SHP77 (cell line): ENCODE results near the gene SPTY2D1.
A peak's percentile ranks its signal among the peaks of the same experiment; 100 is the strongest.
"Not testable (repeated sequence)": the region's sequence is repeated elsewhere in the genome, so short reads cannot be mapped to it uniquely, and the experiment has no call there.

Experiments
- DNase-seq, 2 experiments: peaks; one replicate each; lab custom pipeline; 2025; lab: John Stamatoyannopoulos, UW

SPTY2D1 gene

DNA sequence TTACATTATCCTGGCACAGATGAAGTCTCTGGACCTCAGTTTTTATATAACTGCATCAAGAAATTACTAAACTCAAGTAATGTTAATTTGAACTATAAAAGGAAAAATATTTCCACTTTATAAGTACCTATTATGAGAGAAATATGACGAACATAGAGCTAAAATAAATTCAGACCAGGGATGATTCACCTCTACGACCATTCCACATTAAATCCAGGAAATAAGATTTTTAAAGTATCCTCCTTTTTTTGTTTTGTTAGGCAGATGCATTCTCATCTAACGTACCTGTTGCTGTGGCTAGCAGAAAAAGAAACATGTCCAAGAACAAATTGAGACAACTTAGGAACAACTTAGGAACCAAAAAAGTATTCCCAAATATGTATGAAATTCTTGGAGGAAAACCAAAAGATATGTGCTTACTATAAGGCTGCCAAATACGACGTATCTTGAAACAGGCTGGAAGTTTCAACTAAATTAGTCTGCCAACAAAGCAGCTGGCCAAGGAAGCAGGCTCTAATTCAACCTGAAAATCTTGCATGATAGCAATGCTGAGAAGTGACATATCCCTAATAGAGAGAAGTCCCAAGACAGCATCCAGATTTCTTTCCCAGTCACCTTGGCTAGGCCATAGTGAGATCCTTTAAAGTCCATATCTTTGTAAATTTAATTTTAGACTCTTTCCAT, 15.7 kb downstream of the SPTY2D1 start:
- DNase-seq: no peak

DNA sequence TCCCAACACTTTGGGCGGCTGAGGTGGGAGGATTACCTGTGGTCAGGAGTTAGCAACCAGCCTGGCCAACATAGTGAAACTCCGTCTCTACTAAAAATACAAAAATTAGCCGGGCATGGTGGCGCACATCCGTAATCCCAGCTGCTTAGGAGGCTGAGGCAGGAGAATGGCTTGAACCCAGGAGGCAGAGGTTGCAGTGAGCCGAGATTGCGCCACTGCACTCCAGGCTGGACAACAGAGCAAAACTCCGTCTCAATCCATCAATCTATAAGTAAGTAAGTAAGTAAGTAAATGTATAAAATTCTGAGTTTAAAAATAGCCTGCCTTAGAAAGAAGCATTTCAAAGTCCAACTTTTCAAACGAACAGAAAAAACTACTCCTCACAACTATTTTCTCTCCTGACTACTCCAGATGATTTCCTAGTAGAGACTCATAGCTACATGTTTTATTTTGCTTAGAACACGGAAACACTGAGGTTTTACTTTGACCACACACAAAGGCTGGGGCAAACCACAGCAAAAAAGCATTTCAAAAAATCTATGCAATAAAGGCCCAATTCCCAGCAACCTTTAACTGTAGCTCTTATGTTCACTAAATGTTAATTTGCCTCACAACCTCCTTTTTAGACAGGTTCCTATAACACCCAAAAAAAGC, 16.3 kb downstream of the SPTY2D1 start:
- DNase-seq: no peak

DNA sequence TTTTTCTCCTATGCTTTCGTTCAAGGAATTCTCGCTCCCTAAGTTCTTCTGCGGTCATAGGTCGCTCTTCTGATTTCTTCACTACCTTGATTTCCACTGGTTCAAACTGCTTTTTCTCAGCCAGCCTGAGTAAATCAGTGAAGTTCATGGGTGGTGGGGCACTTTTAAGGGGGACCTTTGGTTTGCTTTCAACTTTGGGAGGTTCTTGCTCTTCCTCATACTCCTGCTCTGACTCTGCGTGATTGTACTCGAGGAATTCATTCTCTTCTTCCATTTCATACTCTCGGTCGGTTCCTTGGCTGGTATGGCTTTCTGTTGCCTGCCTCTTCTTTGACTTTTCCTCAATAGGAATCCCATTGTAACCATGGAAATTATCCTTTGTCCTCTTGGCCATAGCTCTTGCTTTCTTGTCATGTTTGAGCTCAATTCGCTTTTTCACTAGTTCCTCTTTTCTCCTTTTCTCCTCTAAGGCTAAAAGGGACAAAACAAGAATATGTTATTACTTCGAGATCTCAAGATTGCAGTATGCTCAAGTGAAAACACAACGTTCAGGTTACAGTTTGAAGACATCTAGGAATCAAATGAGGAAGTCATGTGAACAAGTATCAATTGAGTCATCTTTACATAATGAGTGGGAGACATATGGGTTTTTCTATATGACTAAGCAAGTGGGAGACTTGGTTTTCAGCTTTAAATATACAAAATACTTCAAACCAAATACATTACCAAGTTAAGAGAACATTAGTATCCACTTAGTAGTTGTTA, 18.3 kb downstream of the SPTY2D1 start:
- no peak for DNase-seq

DNA sequence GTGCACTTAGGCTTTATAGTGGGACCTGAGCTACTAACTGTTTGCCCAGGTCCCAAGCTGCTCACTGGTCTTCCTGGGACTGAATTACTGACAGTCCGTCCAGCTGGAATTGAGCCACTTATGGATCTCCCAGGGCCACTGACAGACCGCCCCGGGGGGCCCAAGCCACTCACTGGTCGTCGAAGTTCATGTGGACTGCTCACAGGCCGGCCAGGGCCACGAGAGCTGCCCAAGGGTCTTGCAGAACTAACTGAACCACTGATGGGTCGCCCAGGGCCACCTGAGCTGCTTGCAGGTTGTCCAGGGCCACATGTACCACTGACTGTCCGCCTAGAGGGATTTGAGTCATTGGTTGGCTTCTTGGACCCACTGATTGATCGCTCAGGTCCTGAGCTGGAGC, 19.5 kb downstream of the SPTY2D1 start:
- DNase-seq: no peak

DNA sequence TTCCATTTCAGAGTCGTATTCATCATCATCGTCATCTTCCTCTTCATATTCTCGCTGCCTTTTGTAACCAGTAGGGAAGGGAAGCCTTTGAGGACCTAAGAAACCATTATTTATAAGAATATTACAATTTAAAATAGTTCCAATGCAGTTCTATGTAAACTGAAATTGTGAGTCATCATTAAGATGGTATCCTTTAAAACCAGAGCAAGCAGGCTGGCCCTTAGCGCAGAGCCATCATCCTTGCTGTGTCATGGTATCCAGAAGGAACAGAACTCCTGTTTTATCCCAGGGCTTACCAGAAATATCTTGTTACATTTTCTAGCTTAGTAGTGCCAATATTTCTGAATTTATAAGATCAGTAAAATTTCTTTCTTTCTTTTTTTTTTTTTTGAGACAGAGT, 21.7 kb downstream of the SPTY2D1 start:
- DNase-seq: no peak

DNA sequence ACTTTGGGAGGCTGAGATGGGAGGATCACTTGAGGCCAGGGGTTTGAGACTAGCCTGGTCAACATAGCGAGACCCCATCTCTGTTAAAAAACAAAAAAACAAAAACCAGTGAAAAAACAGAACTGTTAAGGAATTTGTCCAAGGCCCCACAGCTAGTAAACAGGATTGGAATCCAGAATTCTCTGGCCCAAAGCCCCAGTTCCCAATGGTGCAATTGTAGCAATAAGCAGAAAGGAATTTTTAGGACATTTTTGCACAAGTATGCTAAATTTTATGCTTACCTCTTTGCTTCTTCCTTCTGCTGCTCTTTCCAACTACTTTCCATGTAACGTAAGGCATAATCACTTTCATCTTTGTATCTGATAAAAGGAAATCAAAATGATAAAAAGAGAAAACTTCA, 22.9 kb downstream of the SPTY2D1 start:
- DNase-seq: no peak

DNA sequence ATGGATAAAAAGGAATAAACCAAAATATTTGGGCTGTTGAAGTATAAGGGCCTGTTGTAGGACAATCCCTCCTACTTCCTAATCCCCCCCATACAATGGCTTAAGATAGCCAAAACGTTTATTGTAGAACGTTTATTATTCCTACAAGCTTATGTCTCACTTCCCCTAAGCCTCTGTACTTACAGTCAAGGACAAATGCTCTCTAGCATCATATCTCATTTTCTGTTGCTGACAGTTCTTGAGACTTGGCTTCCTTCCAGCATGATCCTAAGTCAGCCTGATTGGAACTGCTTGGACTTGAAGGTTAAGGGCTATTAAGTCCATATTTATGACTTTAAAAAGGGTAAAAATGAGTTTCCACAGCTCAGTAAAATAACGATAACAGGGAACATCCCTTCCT, 25.8 kb downstream of the SPTY2D1 start:
- DNase-seq: no peak

DNA sequence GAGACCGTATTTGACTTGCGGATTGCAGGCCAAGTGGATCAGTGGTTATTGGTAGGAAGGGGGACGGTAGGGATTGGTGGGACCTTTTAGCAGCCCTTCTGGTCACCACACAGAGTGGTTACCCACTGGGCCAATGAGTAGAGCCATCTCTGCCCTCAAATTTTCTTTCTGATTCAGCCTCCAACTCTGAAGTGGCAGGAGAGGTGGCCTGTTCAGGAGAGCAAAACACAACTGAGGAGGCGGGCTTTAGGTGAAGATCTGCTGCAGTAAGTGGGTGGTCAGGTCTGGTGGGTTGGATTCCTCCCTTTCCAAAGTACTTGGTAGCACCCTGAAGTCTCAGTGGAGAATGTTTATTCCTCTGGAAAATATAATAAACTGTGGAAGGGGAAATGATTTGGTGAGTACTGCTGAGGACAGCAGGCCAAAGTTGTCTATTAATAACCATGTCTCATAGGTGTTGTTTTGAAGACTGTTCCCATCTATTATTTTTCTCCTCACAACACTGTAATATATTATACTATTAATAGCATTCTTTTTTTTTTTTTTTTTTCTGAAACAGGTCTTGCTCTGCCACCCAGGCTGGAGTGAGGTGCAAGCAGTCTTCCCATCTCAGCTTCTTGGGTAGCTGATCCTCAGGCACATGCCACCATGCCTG, 33.1 kb downstream of the SPTY2D1 start:
- no peak for DNase-seq

DNA sequence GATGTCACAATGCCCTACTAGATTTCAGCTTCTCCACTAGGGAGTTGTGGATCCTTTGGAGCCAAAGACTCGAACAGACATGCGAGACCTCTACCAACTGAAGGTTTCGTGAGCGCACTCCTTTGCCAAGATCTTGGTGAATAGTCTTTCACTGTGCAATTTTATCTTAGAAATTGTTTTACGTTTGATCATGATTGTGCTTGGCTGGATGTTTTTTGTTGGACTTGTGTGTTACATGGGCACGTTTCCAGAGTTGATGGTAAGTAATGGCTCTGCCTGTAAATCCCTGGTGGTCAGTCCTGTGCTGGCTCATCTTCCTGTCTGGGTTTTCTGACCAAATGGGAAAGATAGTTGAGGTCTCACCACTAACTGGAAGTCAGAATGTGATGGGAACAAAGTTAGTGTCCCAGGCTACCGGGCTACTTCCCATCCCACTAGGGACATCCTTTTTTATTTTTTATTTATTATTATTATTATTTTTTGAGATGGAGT, 34.4 kb downstream of the SPTY2D1 start, which contains the start of gene MISFA:
Gene MISFA (plus strand): TSS at position 51 of the 492 bp plus-strand sequence. CDS start 140 bp downstream, at position 191.
- DNase-seq: no peak

DNA sequence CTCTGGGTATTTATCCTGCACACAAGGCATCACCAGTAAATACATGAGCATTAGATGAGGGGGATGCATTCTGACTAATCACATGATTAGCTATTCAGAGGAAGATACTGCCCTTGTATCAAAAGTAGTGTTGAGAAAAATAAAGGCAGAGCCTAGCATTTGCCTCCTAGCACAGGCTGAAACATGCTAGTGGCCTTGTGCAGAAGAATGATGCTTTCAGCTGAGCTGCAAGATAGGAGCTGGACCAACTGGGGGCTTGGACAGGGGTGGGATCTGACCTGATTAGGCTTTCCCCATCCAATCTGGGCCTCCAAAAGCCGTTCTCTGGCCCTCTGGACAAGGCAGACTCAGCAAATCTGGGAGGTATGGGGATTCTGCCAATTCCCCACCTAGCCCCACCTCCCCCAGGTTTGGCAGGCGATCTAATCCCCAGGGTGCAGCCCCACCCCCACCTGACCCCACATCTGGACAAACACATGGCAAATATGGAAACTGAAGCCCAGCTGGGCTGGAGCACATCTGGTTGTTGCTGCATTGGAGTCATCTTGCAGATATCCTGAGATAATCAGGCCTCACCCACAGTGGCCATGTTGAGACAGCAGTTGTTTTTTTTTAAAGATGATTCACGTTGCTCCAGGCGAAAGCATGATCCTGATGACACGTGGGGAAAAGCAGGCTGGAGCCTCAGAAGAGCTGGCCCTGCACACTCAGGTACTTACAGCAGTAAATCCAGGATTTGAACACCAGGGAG, 39.0 kb downstream of the SPTY2D1 start:
- no peak for DNase-seq

DNA sequence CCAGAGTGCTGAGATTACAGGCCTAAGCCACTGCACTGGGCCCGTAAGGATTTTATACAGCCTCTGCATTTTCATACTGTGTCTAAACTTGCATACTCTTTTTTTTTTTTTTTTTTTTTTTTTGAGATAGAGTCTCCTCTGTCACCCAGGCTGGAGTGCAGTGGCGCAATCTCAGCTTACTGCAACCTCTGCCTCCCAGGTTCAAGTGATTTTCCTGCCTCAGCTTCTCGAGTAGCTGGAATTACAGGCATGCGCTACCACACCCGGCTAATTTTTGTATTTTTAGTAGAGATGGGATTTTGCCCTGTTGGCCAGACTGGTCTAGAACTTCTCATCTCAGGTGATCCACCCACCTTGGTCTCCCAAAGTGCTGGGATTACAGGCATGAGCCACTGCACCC, 40.1 kb downstream of the SPTY2D1 start:
- not testable (repeated sequence) for DNase-seq

DNA sequence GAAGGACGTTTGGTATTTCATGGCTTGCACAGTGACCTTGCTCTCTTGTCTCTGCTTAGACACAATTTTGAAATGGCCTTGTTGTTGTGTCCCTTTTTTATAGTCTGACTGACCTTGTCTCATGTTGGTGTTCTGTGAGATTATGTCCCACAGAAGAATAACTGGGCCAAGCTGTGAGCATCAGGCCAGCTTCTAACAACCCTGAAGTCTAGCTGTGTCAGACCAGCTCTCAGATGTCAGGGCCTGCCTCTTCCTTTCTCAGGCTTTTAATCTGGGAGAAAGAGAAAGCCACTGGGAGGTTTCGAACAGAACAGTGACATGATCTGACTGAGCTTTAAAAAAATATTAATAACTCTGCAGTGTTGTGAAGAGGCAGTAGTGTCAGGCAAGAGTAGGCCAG, 43.6 kb downstream of the SPTY2D1 start:
- no peak for DNase-seq

DNA sequence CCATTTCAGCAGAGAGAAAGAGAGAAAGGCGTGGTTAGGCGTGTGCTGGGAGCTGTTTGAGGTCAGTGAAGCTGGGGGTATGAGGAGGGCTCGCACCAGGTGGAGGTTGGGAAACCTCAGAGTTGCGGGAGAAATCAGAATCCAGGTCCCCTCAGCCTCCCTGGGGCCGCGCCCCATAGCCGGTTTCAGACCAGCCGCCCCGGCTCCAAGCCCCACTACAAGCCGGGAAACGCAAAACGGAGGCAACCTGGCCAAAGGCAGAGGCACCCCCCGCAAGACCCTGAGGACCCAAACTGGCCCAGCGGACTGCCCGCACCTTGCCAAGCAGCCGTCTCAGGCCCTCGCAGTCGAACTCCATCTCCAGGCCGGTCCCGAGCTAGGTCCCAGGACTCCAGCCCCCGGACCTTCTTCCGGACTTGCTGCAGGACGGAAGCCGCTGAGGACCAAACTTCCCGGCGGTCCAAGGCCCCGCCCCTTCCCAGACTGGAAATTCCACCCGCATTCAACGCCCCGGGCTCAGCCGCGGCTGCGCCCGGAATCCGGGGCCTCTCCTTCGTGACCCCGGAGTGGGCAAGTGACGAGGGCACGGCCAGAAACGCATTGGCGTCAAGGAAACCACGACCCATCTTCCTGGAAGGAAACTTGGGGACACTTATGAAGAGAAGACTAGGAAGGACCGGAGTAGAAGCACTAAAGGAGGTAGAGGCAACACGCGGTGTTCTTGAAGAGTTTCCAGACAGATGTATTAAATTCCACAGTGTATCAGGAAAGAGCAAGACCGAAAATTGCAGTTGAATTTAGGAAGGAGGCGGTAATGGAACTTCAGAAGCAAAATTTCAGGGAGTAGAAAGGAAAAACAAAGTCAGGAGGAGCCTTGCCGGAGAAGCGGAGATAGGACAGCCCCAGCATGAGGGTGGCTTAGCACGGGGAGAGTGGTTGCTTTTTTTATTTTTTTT, 45.6 kb downstream of the SPTY2D1 start, which contains the start of gene UEVLD:
Gene UEVLD (minus strand): TSS at position 438 of the 956 bp plus-strand sequence. CDS start 80 bp downstream, at position 358.
- DNase-seq: peak; percentile 19 to 66

DNA sequence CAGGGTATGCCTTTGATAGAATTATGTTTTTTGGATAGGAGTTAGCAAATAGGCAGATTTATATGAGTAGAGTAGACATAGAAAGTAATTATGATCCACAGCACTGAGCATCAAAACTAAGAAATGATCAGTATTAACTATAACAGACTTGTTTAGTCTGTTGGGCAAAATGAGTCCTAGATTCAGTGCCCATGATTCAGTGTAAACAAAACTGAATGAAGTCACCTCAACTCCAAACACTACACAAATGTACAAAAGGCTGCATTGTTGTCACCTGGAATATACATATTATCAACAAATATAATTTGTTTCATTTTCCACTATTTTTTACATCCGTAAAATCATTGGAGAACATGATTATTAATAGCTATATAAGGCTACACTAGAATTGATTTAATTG, 52.3 kb downstream of the SPTY2D1 start:
- DNase-seq: no peak

DNA sequence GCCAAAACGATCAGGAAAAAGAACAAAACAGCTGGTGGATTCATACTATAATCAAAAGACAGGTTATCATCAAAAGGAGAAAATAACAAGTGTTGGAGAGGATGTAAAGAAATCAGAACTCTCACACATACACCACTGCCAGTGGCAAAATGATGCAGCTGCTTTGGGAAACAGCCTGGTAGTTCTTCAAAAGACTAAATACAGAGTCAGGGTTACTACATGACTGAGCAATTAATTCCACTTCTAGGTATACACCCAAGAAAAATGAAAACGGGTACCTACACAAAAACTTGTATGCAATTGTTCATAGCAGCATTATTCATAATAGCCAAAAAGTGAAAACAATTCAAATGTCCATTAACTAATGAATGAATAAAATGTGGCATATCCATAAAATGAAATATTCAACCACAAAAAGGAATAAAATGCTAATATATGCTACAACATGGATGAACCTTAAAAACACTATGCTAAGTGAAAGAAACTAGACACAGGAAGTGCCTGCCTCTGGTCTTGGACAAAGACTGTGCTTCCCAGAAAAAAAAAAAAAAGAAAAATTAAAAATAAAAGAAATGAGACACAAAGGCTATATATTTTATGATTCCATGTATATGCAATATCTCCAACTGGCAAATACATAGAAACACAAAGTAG, 53.9 kb downstream of the SPTY2D1 start:
- no peak for DNase-seq

DNA sequence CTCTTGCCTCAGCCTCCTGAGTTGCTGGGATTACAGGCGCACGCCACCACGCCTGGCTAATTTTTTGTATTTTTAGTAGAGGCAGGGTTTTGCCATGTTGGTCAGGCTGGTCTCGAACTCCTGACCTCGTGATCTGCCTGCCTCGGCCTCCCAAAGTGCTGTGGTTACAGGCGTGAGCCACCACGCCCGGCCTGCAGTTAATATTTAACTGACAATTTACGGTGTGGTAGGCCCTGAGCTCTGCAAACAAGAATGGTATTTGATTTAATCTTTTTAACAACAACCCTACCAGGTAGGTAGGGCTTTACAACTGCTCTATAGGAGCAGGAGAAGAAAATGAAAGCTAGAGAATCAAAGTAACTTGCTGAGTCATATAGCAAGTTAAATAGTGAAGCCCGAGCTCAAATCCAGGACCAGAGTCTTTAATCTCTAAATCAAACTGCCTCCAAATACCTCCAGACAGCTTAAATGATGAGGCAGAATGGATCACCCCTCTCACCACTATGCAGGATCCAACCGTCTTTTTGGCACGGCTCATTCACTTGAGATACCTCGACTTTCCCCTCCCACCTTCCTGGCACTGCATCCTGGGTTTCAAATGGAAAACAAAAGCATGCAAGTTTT, 55.1 kb downstream of the SPTY2D1 start:
- DNase-seq: no peak

DNA sequence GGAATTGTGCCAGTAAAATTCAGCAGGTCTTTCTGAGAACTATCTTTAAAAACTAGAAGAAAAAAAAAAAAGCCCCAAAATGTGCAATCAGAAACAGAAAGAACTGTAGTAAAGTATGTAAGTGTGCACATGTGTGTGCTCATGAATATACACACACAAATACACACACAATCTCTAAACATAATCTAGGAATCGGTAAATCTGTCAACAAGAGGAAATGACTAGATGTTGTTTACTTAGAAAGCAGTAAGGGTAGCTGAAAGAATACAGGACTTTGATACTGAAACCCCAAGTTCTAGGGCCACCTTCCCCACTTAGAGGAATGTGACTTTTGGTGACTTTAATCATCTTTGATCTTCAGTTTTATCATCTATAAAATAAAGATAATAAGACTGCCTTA, 58.8 kb downstream of the SPTY2D1 start:
- DNase-seq: no peak

DNA sequence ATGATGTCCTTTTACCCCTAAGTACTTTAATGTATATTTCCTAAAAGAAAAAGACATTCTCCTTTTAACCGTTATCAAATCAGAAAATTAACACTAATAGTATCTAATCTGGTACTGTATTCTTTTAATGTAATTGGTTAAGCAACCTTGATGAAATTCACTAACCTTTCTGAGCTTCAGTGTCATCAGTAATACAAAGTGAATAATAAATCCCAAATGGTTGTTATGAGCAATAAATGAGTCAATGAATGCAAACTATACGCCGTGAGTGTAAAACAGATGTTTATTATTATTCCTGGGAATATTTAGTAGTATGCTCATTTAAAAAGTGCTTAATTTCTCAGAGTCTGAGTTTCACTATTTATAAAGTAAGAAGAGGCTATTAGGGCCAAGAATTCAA, 67.1 kb downstream of the SPTY2D1 start:
- DNase-seq: no peak

DNA sequence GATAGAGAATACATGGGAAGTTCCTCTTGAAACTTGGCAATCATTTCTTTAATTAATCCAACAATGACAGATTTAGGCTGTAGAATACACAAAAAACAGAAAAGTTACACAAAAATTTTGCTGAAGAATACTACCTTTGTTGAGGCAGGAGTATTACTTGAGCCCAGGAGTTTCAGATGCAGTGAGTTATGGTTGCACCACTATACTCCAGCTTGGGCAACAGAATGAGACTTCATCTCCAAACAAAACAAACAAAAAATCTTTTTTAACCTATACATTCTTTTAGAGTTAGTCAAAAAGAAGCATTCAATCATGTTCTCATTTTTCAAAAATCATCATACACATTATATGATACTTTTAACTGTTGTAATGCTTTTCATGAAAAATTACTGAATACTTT, 67.7 kb downstream of the SPTY2D1 start:
- DNase-seq: no peak
